MM.1S (cell line): Measurements from ENCODE around the gene ZSCAN20.

Source experiments
- DNase-seq: peaks from one replicate; pipeline ENCODE4 v3.0.0-alpha.2; 2015
- H2AFZ ChIP-seq: fragments of 300-600 bp; sonication (generic); 2 replicates; pipeline ENCODE4 v1.6.0; 2016; ENCODE audit warnings: antibody characterized with exemption, low read length
- H3F3A ChIP-seq: fragments of 300-600 bp; sonication (generic); 2 replicates; pipeline ENCODE4 v1.6.1; 2016; ENCODE audit warnings: mild to moderate bottlenecking, antibody characterized with exemption, low read length, moderate library complexity, mixed read lengths; ENCODE audit not compliant: insufficient read depth
- H3K27ac ChIP-seq: fragments of 300-600 bp; sonication (generic); 2 replicates; pipeline ENCODE4 v1.5.1; 2016; ENCODE audit warnings: mild to moderate bottlenecking, low read length
- H3K27me3 ChIP-seq: fragments of 300-600 bp; sonication (generic); replicated peaks from 2 replicates; pipeline ENCODE4 v1.6.0; 2016; ENCODE audit warnings: low read length; ENCODE audit not compliant: insufficient read depth
- H3K36me3 ChIP-seq: fragments of 300-600 bp; sonication (generic); replicated peaks from 2 replicates; pipeline ENCODE4 v1.6.1; 2016; ENCODE audit warnings: mild to moderate bottlenecking, low read length, mixed read lengths; ENCODE audit not compliant: insufficient read depth
- H3K4me1 ChIP-seq: fragments of 300-600 bp; sonication (generic); 2 replicates; pipeline ENCODE4 v1.6.1; 2016; ENCODE audit warnings: low read length, mixed read lengths
- H3K4me2 ChIP-seq: fragments of 300-600 bp; sonication (generic); 2 replicates; pipeline ENCODE4 v1.6.0; 2016; ENCODE audit warnings: low read depth, low read length
- H3K4me3 ChIP-seq: fragments of 300-600 bp; sonication (generic); 2 replicates; pipeline ENCODE4 v1.5.1; 2016; ENCODE audit warnings: low read length, mixed read lengths
- H3K79me2 ChIP-seq: fragments of 300-600 bp; sonication (generic); 2 replicates; pipeline ENCODE4 v1.6.1; 2016; ENCODE audit warnings: mixed run types, low read length, mixed read lengths
- H3K9ac ChIP-seq: fragments of 300-600 bp; sonication (generic); 2 replicates; pipeline ENCODE4 v1.6.1; 2016; ENCODE audit warnings: low read length, mixed read lengths
- H3K9me2 ChIP-seq: fragments of 300-600 bp; sonication (generic); replicated peaks from 2 replicates; pipeline ENCODE4 v1.6.1; 2016; ENCODE audit warnings: mild to moderate bottlenecking, low read length, mixed read lengths; ENCODE audit not compliant: insufficient read depth
- H3K9me3 ChIP-seq: fragments of 300-600 bp; sonication (generic); replicated peaks from 2 replicates; pipeline ENCODE4 v1.6.1; 2016; ENCODE audit warnings: mild to moderate bottlenecking, low read length, mixed read lengths; ENCODE audit not compliant: insufficient read depth
- H4K20me1 ChIP-seq: fragments of 300-600 bp; sonication (generic); 2 replicates; pipeline ENCODE4 v1.6.1; 2016; ENCODE audit warnings: mild to moderate bottlenecking, low read length, moderate library complexity, mixed read lengths; ENCODE audit not compliant: insufficient read depth
- CTCF ChIP-seq: fragments of 300-600 bp; sonication (generic); IDR thresholded peaks from 2 replicates; pipeline ENCODE4 v1.5.1; 2016; ENCODE audit warnings: antibody characterized with exemption, low read length, mixed read lengths
- EZH2 ChIP-seq: fragments of 300-600 bp; sonication (generic); optimal IDR thresholded peaks from 2 replicates; pipeline ENCODE3; 2017; ENCODE audit warnings: low read depth, mild to moderate bottlenecking, antibody characterized with exemption, low read length, mixed read lengths
- EZH2phosphoT487 ChIP-seq: fragments of 300-600 bp; sonication (generic); IDR thresholded peaks from 2 replicates; pipeline ENCODE4 v1.6.1; 2018; ENCODE audit warnings: antibody characterized with exemption, low read length

Gene ZSCAN20

GRCh38 chr1:33532250-33532649 lies 59.8 kb downstream of the ZSCAN20 start:
- Histone ChIP-seq H3K9me2 (no peaks in the 10 kb centered on the region), H3K27me3 (peaks cover 38% of the 10 kb centered on the region), H3K9ac (no peak overlapping the region), H3K27ac (no peak overlapping the region), H2AFZ (no peak overlapping the region), H3K4me1 (no peaks in the 10 kb centered on the region), H3K4me2 (no peak overlapping the region), H3F3A (no peaks in the 10 kb centered on the region), H3K9me3 (no peaks in the 10 kb centered on the region), H4K20me1 (no peaks in the 10 kb centered on the region), H3K36me3 (no peaks in the 10 kb centered on the region), H3K4me3 (no peak overlapping the region), H3K79me2 (no peaks in the 10 kb centered on the region)
- TF ChIP-seq EZH2: no peak
- no peak for TF ChIP-seq CTCF
- TF ChIP-seq EZH2phosphoT487: no peak
- DNase-seq: no peak

- peaks cover 43% of the 10 kb centered on the region for H3K27me3 ChIP-seq
- no peak overlapping the region for H2AFZ ChIP-seq
- H3K36me3 ChIP-seq: no peaks in the 10 kb centered on the region
- no peaks in the 10 kb centered on the region for H3K79me2 ChIP-seq
- TF ChIP-seq EZH2phosphoT487 (no peak), CTCF (no peak), EZH2 (no peak)
- no peak overlapping the region for H3K4me2 ChIP-seq
- no peak overlapping the region for H3K9ac ChIP-seq
- H3K4me3 ChIP-seq: no peak overlapping the region
- no peaks in the 10 kb centered on the region for H3F3A ChIP-seq
- no peaks in the 10 kb centered on the region for H3K4me1 ChIP-seq
- H3K9me3 ChIP-seq: no peaks in the 10 kb centered on the region
- no peak for DNase-seq
- no peaks in the 10 kb centered on the region for H4K20me1 ChIP-seq
- H3K27ac ChIP-seq: no peak overlapping the region
- H3K9me2 ChIP-seq: no peaks in the 10 kb centered on the region
These were observed 60.5 kb downstream of the ZSCAN20 start for GRCh38 chr1:33532936-33533335.

- H3K27me3 ChIP-seq: peaks cover 47% of the 10 kb centered on the region
These were observed 62.9 kb downstream of the ZSCAN20 start for GRCh38 chr1:33535334-33535733.

More at GRCh38 chr1:33535334-33535733, 62.9 kb downstream of the ZSCAN20 start:
- DNase-seq: no peak
- no peak overlapping the region for H3K9ac ChIP-seq
- H3K9me3 ChIP-seq: no peaks in the 10 kb centered on the region
- H3K4me3 ChIP-seq: no peak overlapping the region
- H2AFZ ChIP-seq: no peak overlapping the region
- H3K4me2 ChIP-seq: no peak overlapping the region
- H3K27ac ChIP-seq: no peak overlapping the region
- no peaks in the 10 kb centered on the region for H3K36me3 ChIP-seq
- H4K20me1 ChIP-seq: no peaks in the 10 kb centered on the region
- TF ChIP-seq CTCF: no peak
- no peak for TF ChIP-seq EZH2
- TF ChIP-seq EZH2phosphoT487: no peak
- H3F3A ChIP-seq: no peaks in the 10 kb centered on the region
- H3K9me2 ChIP-seq: no peaks in the 10 kb centered on the region
- H3K4me1 ChIP-seq: no peaks in the 10 kb centered on the region
- H3K79me2 ChIP-seq: no peaks in the 10 kb centered on the region
